OCI-LY1 (cell line): ENCODE measurements around the gene EN2.

Source experiments
- H2AFZ ChIP-seq: fragments of 200-600 bp; sonication (generic), shearing (Covaris generic); 2 replicates; pipeline ENCODE4 v1.6.0; 2014; ENCODE audit warnings: antibody characterized with exemption, mild to moderate bottlenecking, low read length
- H3F3A ChIP-seq: fragments of 200-600 bp; sonication (generic), shearing (Covaris generic); 2 replicates; pipeline ENCODE4 v1.6.0; 2014; ENCODE audit warnings: mild to moderate bottlenecking, antibody characterized with exemption, low read length, moderate library complexity; ENCODE audit not compliant: insufficient read depth
- H3K27ac ChIP-seq: fragments of 200-600 bp; sonication (generic); 2 replicates; pipeline ENCODE4 v1.5.1; 2014; ENCODE audit warnings: low read length, mixed run types, mild to moderate bottlenecking, low read depth; ENCODE audit not compliant: poor library complexity, severe bottlenecking
- H3K27me3 ChIP-seq: fragments of 200-600 bp; sonication (generic); 2 replicates; pipeline ENCODE4 v1.6.0; 2014; ENCODE audit warnings: antibody characterized with exemption, mild to moderate bottlenecking, low read length, moderate library complexity; ENCODE audit not compliant: insufficient read depth
- H3K36me3 ChIP-seq: fragments of 200-600 bp; sonication (generic); 2 replicates; pipeline ENCODE4 v1.6.1; 2014; ENCODE audit warnings: mild to moderate bottlenecking, antibody characterized with exemption, low read length, moderate library complexity, mixed read lengths; ENCODE audit not compliant: insufficient read depth
- H3K4me1 ChIP-seq: fragments of 200-600 bp; sonication (generic); 2 replicates; pipeline ENCODE4 v1.5.1; 2014; ENCODE audit warnings: mild to moderate bottlenecking, low read length, moderate library complexity; ENCODE audit not compliant: insufficient read depth, severe bottlenecking
- H3K4me2 ChIP-seq: fragments of 200-600 bp; sonication (generic), shearing (Covaris generic); 2 replicates; pipeline ENCODE4 v1.6.1; 2014; ENCODE audit warnings: low read length
- H3K4me3 ChIP-seq: fragments of 200-600 bp; sonication (generic); 2 replicates; pipeline ENCODE4 v1.5.1; 2014; ENCODE audit warnings: low read length, low read depth, mild to moderate bottlenecking, mixed read lengths; ENCODE audit not compliant: poor library complexity, severe bottlenecking
- H3K79me2 ChIP-seq: fragments of 200-600 bp; shearing (Covaris generic); 2 replicates; pipeline ENCODE4 v1.6.1; 2016; ENCODE audit warnings: mixed run types, low read length, mixed read lengths; ENCODE audit not compliant: insufficient read depth
- H3K9ac ChIP-seq: fragments of 200-600 bp; sonication (generic), shearing (Covaris generic); 2 replicates; pipeline ENCODE4 v1.6.1; 2014; ENCODE audit warnings: mild to moderate bottlenecking, low read length, mixed read lengths
- H3K9me2 ChIP-seq: fragments of 200-600 bp; sonication (generic), shearing (Covaris generic); 2 replicates; pipeline ENCODE4 v1.6.1; 2014; ENCODE audit warnings: low read depth, mild to moderate bottlenecking, low read length, mixed read lengths
- H3K9me3 ChIP-seq: fragments of 200-600 bp; shearing (Covaris generic); 2 replicates; pipeline ENCODE4 v1.6.1; 2014; ENCODE audit warnings: low read length, mixed read lengths
- H4K20me1 ChIP-seq: fragments of 200-600 bp; sonication (generic), shearing (Covaris generic); 2 replicates; pipeline ENCODE4 v1.6.0; 2016; ENCODE audit warnings: mild to moderate bottlenecking, low read length; ENCODE audit not compliant: insufficient read depth
- EZH2 ChIP-seq: fragments of 200-600 bp; sonication (generic), shearing (Covaris generic); IDR thresholded peaks from 2 replicates; pipeline ENCODE4 v1.8.0; 2017; ENCODE audit warnings: borderline replicate concordance, mixed run types, mild to moderate bottlenecking, antibody characterized with exemption, low read length, moderate library complexity, mixed read lengths
- TF ChIP-seq, protein P1 (sequence below): fragments of 200-600 bp; sonication (generic), shearing (Covaris generic); IDR thresholded peaks from 2 replicates; pipeline ENCODE4 v1.5.1; 2017; ENCODE audit warnings: mild to moderate bottlenecking, antibody characterized with exemption, low read length, moderate library complexity, mixed read lengths

The EN2 gene

GRCh38 chr7:155425011-155425340 is 33.0 kb upstream of the EN2 start:
- H3K4me2 ChIP-seq, result no peak overlapping the region
- H3K9me2 ChIP-seq, result no peaks in the 10 kb centered on the region
- no peak overlapping the region for H3K4me3 ChIP-seq
- peaks cover 22% of the 10 kb centered on the region; the same call in 1 of the 2 replicates for H3K27me3 ChIP-seq
- H3K27ac ChIP-seq, result no peak overlapping the region
- TF ChIP-seq, protein P1, sequence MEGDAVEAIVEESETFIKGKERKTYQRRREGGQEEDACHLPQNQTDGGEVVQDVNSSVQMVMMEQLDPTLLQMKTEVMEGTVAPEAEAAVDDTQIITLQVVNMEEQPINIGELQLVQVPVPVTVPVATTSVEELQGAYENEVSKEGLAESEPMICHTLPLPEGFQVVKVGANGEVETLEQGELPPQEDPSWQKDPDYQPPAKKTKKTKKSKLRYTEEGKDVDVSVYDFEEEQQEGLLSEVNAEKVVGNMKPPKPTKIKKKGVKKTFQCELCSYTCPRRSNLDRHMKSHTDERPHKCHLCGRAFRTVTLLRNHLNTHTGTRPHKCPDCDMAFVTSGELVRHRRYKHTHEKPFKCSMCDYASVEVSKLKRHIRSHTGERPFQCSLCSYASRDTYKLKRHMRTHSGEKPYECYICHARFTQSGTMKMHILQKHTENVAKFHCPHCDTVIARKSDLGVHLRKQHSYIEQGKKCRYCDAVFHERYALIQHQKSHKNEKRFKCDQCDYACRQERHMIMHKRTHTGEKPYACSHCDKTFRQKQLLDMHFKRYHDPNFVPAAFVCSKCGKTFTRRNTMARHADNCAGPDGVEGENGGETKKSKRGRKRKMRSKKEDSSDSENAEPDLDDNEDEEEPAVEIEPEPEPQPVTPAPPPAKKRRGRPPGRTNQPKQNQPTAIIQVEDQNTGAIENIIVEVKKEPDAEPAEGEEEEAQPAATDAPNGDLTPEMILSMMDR, result no peak
- TF ChIP-seq EZH2, result no peak
- H3K79me2 ChIP-seq, result no peaks in the 10 kb centered on the region
- no peaks in the 10 kb centered on the region for H3K9me3 ChIP-seq
- H2AFZ ChIP-seq, result no peak overlapping the region
- H4K20me1 ChIP-seq, result no peaks in the 10 kb centered on the region
- no peak overlapping the region for H3K9ac ChIP-seq
- no peaks in the 10 kb centered on the region for H3F3A ChIP-seq
- no peaks in the 10 kb centered on the region for H3K36me3 ChIP-seq
- no peaks in the 10 kb centered on the region for H3K4me1 ChIP-seq

DNA sequence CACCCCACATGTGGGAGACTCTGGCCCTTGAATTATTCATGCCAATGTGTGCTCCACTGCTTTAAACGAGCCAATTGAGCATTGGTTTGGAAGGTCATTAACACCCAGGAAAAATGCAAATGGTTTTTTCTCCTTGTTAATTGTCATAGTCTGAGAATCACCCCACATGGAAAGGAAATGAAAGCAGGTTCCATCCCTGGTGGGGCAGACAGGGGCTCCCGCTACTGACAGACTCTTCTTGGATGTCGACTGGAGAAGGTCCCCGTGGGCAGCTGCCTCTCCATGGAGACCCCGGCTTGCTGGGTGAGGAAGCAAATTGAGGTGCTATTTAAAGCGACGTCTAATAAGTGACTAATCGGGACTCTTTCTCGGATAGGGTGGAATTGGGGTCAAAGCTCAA is 32.0 kb upstream of the EN2 start:
- H4K20me1 ChIP-seq, result no peaks in the 10 kb centered on the region
- peaks cover 22% of the 10 kb centered on the region; the same call in 1 of the 2 replicates for H3K27me3 ChIP-seq
- no peak overlapping the region for H2AFZ ChIP-seq
- H3K9me3 ChIP-seq, result no peaks in the 10 kb centered on the region
- H3K4me3 ChIP-seq, result no peak overlapping the region
- no peaks in the 10 kb centered on the region for H3K4me1 ChIP-seq
- no peak overlapping the region for H3K27ac ChIP-seq
- H3K4me2 ChIP-seq, result no peak overlapping the region
- no peaks in the 10 kb centered on the region for H3K36me3 ChIP-seq
- H3F3A ChIP-seq, result no peaks in the 10 kb centered on the region
- H3K9ac ChIP-seq, result no peak overlapping the region
- no peaks in the 10 kb centered on the region for H3K9me2 ChIP-seq
- no peaks in the 10 kb centered on the region for H3K79me2 ChIP-seq
- no peak for TF ChIP-seq EZH2
- TF ChIP-seq, protein P1, result no peak

DNA sequence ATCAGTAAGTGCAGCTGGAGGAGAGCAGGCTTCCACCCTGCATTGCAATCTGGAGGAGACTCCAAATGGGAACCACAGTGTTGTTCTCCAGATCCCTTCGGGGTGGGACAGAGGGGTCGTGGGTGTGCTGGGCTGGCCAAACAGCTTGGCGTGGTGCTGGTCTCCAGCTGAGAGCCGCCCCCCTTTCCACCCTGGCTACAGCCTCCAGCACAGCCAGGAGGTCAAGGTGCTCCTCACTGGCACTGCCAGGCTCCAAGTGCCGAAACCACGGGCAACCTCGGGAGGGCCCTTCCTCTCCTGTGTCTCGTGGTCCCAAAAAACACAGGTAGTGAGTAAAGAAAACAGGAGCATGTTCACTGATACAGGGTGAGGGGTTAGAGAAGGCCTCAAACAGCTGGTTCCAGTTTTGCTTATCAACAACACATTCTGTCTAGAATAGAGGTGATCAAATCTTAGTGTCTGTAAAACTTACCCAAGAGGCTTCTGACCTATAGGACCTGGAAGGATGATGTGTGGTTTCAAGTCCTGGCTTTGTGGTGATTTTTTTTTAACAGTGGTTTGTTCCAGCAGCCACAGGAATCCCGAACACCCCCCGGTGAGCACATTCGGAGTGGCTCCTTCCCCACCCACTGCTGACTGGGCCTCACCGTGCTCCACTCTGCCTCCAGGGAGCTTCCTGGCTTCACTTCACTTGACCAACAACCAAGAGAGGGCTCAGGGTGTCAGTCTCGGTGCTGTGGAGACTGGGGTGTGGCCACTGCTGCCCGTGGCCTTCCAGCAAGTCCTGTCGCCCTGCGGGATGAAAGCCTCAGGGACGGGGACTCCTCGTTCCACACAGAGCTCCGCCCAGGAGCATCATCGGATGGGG is 31.2 kb upstream of the EN2 start:
- Histone ChIP-seq H3K9ac (no peak overlapping the region), H3F3A (no peaks in the 10 kb centered on the region), H3K9me3 (no peaks in the 10 kb centered on the region), H3K36me3 (no peaks in the 10 kb centered on the region), H4K20me1 (no peaks in the 10 kb centered on the region), H3K9me2 (no peaks in the 10 kb centered on the region), H3K4me2 (no peak overlapping the region), H3K4me3 (no peak overlapping the region), H3K4me1 (no peaks in the 10 kb centered on the region), H3K27me3 (peaks cover 22% of the 10 kb centered on the region; the same call in 1 of the 2 replicates), H2AFZ (no peak overlapping the region), H3K79me2 (no peaks in the 10 kb centered on the region), H3K27ac (no peak overlapping the region)
- TF ChIP-seq, protein P1, result no peak
- TF ChIP-seq EZH2, result no peak
